SK-N-MC (cell line): ENCODE results near the gene NRN1.

Experiments
- EZH2 ChIP-seq: fragments of 200-600 bp; sonication (generic); IDR thresholded peaks from one replicate; pipeline ENCODE4 v1.6.1; 2017; ENCODE audit warnings: antibody characterized with exemption
- FOXP2 ChIP-seq: optimal IDR thresholded peaks from 2 replicates; pipeline ENCODE3; 2011; ENCODE audit warnings: mild to moderate bottlenecking, moderate library complexity; ENCODE audit not compliant: insufficient read depth; ENCODE audit errors: extremely low read length, control extremely low read depth
- POLR2AphosphoS5 ChIP-seq: IDR thresholded peaks from 2 replicates; pipeline ENCODE4 v1.6.1; 2012; ENCODE audit warnings: mild to moderate bottlenecking, low read depth, low read length, borderline replicate concordance

DNA sequence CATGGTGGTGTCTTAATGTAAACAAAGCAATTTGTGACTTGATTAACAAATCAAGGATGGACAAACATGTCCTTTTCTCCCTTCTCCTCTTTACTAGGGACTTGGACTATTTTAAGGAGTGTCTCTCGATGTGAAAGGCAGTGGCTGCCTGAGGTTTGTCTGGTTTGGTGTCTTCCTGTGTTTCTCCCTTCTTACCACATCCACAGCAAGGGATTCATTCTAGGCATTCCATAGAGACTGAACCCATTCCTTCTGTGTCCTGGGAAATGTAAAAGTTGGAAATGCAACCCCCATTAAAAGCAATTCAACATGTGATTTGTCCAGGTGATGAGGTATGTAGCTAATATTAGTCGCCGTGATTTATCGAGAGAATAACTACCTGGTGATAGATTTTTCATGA, 15.9 kb downstream of the NRN1 start:
- TF ChIP-seq EZH2 = no peak
- no peak for TF ChIP-seq POLR2AphosphoS5
- no peak for TF ChIP-seq FOXP2
